Measurements from ENCODE around the gene KLHL20.
"Not testable (repeated sequence)": the region's sequence is repeated elsewhere in the genome, so short reads cannot be mapped to it uniquely, and the experiment has no call there.

Gene KLHL20, protein sequence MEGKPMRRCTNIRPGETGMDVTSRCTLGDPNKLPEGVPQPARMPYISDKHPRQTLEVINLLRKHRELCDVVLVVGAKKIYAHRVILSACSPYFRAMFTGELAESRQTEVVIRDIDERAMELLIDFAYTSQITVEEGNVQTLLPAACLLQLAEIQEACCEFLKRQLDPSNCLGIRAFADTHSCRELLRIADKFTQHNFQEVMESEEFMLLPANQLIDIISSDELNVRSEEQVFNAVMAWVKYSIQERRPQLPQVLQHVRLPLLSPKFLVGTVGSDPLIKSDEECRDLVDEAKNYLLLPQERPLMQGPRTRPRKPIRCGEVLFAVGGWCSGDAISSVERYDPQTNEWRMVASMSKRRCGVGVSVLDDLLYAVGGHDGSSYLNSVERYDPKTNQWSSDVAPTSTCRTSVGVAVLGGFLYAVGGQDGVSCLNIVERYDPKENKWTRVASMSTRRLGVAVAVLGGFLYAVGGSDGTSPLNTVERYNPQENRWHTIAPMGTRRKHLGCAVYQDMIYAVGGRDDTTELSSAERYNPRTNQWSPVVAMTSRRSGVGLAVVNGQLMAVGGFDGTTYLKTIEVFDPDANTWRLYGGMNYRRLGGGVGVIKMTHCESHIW

DNA sequence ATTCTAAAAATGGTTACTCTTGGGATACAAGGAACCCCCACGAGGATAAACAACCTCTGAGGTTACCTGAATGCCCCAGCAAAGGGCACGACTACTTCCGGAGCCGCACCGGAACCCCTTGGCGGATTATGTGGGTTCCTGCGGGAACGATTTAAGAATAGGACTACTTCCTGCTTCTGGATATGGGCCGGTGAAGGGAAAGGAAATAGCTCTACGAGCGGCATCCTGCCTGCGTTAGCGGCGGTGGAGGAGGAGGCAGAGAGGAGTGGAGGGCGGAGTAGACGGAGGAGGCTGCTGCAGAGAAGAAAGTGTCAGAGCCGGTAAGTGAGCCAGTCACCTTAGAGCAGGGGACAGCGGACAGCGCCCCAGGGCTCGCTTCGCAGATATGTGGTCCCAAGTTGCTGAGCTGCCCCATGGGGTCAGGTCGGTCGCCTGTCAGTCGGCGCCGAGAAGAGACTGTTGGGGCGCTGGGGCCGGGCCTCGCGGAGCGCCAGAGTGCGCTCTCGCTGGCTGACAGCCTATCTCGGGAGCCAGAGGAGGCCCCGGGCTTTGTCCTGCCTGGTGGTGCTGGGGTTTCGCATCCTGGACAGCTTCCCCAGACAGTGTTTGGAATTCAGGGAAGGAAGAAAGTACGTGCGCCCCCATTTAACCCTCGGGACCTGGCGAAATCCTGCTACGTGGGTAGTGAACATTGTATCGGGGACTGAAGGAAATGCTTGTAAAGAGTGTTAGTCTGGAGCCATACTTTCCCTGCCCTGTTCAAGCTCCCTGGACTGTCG, at the start of gene KLHL20:
TSS of gene KLHL20 (plus strand) at position 223 of the 779 bp plus-strand sequence. CDS start 1,063 bp downstream, outside the sequence.
- DNase-seq, result peak; percentile 91

DNA sequence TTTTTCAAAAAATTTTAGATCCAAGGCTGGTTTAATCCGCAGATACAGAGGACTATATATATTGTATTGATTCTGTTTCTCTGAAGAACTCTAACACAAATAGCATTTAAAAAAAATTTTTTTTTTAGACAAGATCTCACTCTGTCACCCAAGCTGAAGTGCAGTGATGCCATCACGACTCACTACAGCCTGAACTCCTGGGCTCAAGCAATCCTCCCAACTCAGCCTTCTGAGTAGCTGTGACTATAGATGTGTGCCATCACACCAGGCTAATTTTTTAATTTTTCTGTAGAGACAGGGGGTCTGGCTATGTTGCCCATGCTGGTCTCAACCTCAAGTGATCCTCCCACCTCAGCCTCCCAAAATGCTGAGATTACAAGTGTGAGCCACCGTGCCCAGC, 48.1 kb upstream of the KLHL20 start:
- no peak for DNase-seq

DNA sequence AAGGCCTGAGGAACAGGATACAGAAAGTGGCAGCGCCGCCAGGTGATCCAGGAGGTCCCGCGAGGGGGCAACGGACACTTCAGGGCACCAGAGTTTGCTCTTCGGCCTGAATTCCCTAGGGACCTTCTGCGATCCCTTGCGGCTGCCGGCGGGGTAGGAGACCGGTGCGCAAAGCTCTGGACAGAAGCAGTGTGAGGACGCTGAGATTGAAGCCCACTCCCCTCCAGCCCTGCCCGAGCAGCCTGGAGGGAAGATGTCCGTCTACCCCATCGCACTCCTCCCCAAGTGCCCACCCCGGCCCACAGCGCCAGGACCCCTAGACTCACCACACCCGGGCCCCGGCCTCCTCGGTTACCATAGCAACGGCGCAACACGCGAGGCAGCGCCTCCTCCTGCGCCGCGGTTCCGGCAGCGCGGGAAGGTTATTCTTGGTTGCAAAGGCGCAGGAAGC, 45.3 kb upstream of the KLHL20 start, which contains the start of gene ANKRD45:
TSS of gene ANKRD45 (minus strand) at position 361 of the 451 bp plus-strand sequence. CDS start 10,433 bp downstream, outside the sequence.
- peak; percentile 76 for DNase-seq

DNA sequence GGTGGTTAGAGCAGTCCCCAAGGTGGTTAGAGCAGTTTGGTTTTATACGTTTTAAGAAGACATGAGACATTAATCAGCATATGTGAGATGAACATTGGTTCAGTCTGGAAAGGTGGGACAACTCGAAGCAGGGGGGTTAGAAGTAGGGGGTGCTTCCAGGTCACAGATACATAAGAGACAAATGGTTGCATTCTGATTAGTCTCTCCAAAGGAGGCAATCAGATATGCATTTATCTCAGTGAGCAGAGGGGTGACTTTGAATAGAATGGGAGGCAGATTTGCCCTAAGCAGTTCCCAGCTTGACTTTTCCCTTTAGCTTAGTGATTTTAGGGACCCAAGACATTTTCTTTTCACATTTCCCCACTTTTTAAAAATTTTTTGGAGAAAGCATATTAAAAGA, 40.3 kb upstream of the KLHL20 start:
- DNase-seq, result not testable (repeated sequence)

DNA sequence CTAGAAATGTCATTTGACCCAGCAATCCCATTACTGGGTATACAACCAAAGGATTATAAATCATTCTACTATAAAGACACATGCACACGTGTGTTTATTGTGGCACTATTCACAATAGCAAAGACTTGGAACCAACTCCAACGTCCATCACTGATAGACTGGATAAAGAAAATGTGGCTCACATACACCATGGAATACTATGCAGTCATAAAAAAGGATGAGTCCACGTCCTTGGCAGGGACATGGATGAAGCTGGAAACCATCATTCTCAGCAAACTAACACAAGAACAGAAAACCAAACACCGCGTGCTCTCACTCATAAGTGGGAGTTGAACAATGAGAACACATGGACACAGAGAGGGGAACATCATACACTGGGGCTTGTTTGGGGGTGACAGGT, 34.6 kb upstream of the KLHL20 start:
- not testable (repeated sequence) for DNase-seq

DNA sequence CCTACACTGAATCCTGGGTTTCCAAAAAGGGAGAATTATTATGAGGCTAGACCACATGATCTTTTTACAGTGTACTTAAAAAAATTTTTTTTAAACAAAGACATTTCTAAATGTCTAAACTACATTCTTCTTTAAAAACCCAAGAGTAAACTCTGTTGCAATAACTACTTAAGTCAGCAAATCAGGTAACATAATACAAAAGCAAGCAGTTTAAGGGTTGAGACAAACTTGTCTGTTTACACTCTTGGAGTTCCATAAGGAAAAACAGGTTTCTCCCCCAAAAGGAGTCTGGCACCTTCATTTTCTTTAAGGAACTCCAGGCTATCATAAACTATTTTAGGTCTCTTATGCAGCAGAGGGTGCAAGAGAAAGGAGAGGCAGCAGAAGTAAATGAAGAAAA, 32.6 kb upstream of the KLHL20 start:
- DNase-seq, result no peak

DNA sequence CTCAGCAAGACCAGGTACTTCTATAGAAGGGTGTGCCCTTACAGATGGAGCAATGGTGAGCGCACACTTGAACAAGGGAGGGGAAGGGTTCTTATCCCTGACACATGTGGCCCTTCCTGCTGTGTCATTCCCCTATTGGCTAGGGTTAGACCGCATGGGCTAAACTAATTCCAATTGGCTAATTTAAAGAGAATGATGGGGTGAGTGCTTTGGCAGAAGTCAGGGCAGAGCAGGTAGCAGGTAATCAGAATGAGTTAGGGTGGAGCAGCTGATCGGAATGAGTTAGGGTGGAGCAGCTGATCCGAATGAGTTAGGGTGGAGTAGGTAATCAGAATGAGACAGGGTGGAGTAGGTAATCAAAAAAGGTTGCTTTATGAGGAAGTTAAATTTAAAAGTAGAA, 30.9 kb upstream of the KLHL20 start:
- not testable (repeated sequence) for DNase-seq

DNA sequence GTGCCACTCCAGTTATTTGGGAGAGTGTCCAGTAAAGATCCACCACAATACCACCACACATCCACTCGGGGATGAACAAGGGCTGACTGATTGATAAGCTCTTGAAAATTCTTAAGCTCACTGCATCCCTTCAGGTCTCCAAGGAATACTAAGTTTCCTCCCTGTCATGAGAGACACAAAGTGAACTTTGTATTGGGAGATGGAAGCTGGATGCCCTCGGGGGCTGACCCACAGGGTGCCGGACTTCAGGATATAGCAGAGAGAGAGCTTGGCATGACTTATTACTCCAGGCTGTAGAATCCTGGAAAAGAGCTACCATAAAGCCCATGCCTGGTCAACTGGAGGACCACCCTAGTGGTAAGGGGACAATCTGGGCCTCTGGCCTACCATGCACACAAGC, 29.7 kb upstream of the KLHL20 start:
- not testable (repeated sequence) for DNase-seq

DNA sequence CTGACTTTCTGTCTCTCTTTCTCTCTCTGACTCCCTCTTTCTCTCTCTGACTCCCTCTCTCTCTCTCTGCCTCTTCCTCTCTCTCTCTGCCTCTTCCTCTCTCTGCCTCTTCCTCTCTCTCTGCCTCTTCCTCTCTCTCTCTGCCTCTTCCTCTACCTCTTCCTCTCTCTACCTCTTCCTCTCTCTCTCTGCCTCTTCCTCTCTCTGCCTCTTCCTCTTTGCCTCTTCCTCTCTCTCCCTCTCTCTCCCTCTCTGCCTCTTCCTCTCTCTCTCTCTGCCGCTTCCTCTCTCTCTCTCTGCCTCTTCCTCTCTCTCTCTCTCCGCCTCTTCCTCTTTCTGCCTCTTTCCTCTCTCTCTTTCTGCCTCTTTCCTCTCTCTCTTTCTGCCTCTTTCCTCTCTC, 26.5 kb upstream of the KLHL20 start:
- no peak for DNase-seq

DNA sequence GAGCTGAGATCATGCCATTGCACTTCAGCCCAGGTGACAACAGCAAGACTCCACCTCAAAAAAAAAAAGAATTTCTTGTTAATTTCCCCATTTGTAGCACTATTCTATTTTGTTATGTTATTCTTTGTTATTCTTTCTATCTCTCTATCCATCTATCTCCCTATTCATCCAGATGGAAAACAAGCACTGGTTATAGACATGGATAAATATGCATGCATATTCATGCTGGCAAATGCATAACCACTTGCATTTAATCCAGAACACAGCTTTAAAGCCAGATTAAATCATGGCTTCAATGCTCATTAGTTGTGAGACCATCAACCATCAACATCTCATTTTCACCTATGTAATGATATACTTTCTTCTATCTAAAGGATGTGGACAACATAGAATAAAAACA, 21.5 kb upstream of the KLHL20 start:
- no peak for DNase-seq

DNA sequence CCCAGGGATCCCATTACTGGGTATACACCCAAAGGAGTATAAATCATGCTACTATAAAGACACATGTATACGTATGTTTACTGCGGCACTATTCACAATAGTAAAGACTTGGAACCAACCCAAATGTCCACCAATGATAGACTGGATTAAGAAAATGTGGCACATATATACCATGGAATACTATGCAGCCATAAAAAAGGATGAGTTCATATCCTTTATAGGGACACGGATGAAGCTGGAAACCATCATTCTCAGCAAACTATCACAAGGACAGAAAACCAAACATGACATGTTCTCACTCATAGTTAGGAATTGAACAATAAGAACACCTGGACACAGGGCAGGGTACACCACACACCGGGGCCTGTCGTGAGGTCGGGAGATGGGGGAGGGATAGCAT, 13.5 kb upstream of the KLHL20 start:
- DNase-seq, result not testable (repeated sequence)

DNA sequence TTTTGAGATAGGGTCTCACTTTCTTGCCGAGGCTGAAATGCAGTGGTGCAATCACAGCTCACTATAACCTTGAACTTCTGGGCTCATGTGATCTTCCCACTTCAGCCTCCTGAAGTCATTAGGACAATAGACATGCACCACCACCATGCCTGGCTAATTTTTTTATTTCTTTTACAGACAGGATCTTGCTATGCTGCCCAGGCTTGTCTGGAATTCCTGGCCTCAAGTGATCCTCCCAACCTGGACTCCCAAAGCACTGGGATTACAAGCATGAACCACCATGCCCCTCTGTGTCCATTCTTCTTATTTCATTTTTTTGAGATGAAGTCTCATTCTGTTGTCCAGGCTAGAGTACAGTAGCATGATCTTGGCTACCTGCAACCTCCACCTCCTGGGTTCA, 12.0 kb upstream of the KLHL20 start:
- DNase-seq, result no peak

DNA sequence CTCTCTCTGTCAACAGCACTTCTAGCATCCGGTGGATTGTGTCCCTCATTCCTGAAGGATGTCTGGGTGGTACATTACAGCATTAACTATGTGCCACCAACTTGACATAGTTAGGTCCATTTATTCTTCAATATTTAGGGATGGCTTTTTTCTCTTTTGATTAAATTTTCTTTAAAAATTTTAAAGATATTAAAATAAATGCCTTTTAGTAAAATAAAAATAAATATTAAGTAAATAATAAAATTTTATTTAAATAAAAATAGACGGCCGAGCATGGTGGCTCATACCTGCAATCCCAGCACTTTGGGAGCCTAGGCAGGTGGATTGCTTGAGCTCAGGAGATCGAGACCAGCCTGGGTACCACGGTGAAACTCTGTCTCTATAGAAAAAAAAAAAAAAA, 9.7 kb upstream of the KLHL20 start:
- DNase-seq, result no peak

DNA sequence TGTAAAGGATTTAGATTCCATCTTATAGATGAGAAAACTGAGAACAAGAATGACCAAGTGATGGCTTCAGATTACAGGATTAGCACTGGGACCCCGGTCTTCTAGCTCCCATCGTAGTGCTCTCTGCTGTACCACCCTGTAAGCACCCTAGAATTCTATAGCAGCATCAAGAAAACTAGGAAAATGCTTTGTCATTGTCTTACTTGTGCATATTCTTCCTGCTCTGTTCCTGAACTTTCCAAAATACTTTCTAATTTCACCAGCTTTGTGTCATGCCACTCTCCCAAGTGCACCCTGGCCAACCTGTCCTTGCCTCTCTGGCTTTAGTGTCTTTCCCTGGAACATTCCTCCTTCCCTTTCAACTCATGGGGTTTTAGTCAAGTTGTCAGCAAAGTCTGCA, 6.0 kb upstream of the KLHL20 start:
- no peak for DNase-seq

DNA sequence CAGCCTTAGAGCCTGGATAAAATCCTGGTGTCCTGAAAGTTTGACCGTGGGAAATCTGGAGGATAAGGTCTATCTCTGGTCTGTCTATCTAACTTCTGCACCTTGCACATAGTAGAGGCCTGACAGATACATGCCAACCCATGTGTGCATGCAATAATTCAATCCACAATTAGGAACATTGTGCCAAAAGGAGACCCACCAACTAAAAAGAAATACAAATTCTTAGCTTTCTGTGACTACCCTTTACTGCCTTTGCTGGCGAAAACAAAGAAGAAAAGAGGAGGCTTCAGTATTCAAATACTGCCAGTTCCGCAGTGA, 381 bp upstream of the KLHL20 start:
- DNase-seq, result no peak

DNA sequence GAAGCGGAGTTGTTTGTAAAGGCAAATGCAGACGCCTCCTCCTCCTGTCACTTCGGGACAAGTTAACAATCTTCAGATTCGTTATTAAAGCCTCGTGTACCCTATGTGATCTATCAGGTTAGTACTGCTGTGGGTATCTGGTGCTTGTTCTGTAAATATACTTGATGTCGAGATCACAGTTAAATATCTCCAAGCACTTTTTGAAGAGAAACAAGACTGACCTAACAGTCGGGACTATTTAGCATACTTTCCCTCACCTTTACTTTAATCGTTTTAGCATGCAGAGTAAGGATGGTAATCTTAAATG, 710 bp downstream of the KLHL20 start:
- no peak for DNase-seq

DNA sequence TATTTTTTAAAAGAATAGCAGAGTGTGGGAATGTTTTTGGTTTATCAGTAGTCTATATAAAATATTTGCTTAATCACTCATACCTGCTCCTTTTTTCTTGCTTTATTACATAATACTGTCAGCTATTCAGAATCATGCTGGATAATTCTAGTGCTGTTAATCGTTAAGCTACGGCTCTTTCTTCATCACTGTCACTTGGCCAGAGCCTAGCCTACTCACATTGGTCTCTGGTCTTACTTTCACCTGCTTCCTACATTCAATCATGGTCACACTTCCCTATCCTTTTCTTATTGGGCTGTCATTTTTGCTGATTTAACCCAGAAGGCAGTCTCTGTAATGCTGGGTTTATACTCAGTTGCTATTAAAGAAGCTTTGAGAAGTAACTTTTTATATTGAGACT, 2.5 kb downstream of the KLHL20 start:
- DNase-seq, result no peak

DNA sequence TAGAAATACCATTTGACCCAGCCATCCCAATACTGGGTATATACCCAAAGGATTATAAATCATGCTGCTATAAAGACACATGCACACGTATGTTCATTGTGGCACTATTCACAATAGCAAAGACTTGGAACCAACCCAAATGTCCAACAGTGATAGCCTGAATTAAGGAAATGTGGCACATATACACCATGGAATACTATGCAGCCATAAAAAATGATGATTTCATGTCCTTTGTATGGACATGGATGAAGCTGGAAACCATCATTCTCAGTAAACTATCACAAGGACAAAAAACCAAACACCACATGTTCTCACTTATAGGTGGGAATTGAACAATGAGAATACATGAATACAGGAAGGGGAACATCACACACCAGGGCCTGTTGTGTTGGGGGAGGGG, 16.6 kb downstream of the KLHL20 start:
- not testable (repeated sequence) for DNase-seq

DNA sequence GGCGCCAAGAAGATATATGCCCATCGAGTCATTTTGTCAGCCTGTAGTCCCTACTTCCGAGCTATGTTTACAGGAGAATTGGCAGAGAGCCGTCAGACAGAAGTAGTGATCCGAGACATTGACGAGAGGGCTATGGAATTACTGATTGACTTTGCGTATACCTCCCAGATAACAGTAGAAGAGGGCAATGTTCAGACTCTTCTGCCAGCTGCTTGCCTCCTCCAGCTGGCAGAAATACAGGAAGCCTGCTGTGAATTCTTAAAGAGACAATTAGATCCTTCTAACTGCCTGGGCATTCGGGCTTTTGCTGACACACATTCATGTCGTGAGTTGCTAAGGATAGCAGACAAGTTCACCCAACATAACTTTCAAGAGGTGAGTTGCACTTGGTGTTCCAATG, 19.1 kb downstream of the KLHL20 start:
- no peak for DNase-seq

DNA sequence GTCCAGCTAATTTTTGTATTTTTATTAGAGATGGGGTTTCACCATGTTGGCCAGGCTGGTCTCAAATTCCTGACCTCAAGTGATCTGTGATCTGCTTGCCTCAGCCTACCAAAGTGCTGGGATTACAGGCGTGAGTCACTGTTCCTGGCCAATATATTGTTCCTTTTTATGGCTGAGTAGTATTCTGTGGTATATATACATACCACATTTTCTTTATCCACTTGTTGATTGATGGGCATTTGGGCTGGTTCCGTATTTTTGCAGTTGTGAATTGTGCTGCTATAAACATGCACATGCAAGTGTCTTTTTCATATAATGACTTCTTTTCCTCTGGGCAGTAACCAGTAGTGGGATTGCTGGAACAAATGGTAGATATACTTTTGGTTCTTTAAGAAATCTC, 21.3 kb downstream of the KLHL20 start:
- not testable (repeated sequence) for DNase-seq

DNA sequence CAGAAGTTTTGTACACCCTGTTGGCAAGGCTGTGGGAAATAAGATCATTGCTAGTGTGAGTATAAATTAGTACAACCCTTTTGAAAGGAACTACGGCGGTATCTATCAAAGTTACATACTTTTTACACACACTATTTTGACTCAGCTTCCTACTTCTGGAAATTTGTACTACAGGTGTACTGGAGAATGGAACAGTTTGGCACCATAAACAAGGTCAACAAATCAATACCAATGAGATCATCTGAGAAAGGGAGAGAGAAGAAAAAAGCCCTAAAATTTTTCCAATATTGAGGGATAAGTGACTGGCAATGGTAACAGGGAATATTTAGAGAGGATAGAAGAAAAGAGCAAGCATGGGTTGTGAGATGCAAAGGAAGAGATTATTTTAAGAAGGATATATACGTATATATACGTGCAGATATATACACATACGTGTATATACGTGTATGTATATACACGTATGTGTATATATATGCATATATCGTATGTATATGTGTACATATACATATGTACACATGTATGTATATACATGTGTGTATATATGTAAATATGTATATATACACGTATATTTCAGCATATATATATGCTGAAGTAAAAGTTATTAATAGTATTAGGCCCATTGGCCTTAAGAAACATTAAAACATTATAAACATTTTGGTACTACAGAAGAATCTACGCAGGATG, 27.6 kb downstream of the KLHL20 start:
- no peak for DNase-seq

DNA sequence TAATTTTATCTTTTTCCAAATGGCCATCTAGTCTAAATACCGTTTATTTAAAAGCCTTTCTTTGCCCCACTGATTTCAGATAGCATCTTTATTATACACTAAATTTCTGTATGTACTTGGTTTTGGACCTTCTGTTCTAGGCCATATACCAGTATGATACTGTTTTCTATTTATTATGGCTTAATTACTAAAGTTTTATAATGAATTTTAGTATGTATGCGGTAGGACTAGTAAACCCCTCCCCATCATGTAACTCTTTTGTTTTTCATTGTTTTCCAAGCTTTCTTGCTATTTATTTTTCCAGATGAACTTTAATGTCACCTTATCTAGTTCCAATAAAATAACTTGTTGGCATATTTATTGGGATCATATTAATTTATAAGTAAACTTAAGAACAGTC, 29.9 kb downstream of the KLHL20 start:
- no peak for DNase-seq

DNA sequence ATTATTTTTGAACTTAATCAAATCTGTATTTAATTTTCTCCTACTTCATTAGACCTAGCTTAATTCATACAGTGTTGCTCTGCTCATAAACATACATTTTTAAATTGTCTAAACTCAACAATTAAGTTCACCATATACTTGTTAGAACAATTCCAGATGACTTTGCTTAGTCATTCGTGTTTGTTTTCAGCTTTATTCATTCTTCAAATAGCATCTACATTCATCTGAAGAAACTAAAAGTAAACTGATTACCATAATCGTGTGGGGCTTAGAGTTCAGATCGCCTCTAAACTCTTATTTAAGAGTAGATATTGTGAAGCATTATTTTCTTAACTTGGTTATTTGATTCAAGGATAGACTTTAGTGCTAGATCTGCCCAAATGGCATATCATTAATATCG, 34.4 kb downstream of the KLHL20 start:
- no peak for DNase-seq
